K562 (cell line): ENCODE results near the gene IFITM2. TPM values are rescaled to one million over a fixed set of nuclear protein-coding genes. Genes with fewer than 3 reads are reported as not detected.

ENCODE experiments used
- ARID1B ChIP-seq: fragments of 450-650 bp; IDR thresholded peaks from 2 replicates; pipeline ENCODE4 v1.6.1; 2016; ENCODE audit warnings: antibody characterized with exemption, mild to moderate bottlenecking, inconsistent platforms
- BMI1 ChIP-seq: fragments of 150-350 bp; IDR thresholded peaks from 2 replicates; pipeline ENCODE4 v1.6.1; 2014; ENCODE audit warnings: low read length
- JUNB ChIP-seq: fragments of 450-650 bp; formaldehyde crosslinking; conservative IDR thresholded peaks from 2 replicates; pipeline ENCODE4 v1.4.0; 2020; ENCODE audit warnings: mild to moderate bottlenecking
- NR2C1 ChIP-seq, 2 experiments: fragments of 450-650 bp; IDR thresholded peaks; 2 replicates each; pipeline ENCODE4 v1.6.1; 2017; ENCODE audit warnings: mild to moderate bottlenecking in 2 of 2, antibody characterized with exemption in 1 of 2, inconsistent platforms in 1 of 2, missing compliant biosample characterization in 1 of 2, missing genetic modification characterization in 1 of 2
- ZBTB7A ChIP-seq: IDR thresholded peaks from 2 replicates; pipeline ENCODE4 v1.6.1; 2011; ENCODE audit warnings: low read depth, mild to moderate bottlenecking, low read length, moderate library complexity, borderline replicate concordance; ENCODE audit not compliant: control insufficient read depth
- ZNF165 ChIP-seq: fragments of 250-450 bp; sonication (Bioruptor Pico); IDR thresholded peaks from 2 replicates; pipeline ENCODE4 v1.4.0; 2020; ENCODE audit warnings: borderline replicate concordance
- ZNF695 ChIP-seq: fragments of 450-650 bp; formaldehyde crosslinking; IDR thresholded peaks from 2 replicates; pipeline ENCODE4 v1.4.0; 2020; ENCODE audit warnings: mild to moderate bottlenecking, moderate library complexity
- polyA plus RNA-seq, 8 experiments: library from polyadenylated mRNA; depleted of rRNA in 4 of 8; stranded (reverse) in 5 of 8; unstranded in 3 of 8; fragments of >200 nt; fragmentation: Nextera tagmentation in 2 of 8; fragmentation: Illumina TruSeq in 1 of 8; extraction: Ambion mirVana in 2 of 8; extraction: Trizol in 1 of 8; gene quantifications; 2 replicates each; pipeline versions ENCODE4 v1.2.1 to v1.2.3, GENCODE V29; 2011 to 2014; ENCODE audit warnings: inconsistent platforms in 1 of 8, missing spikeins in 1 of 8
- total RNA-seq, 7 experiments: library from RNA; depleted of rRNA in 6 of 7; stranded (reverse); fragments of >200 nt in 6 of 7; fragmentation: Illumina TruSeq in 2 of 7; extraction: Trizol in 2 of 7; gene quantifications; 2 replicates each; pipeline versions ENCODE4 v1.2.1 to v1.2.3, GENCODE V29; 2011 to 2021; ENCODE audit warnings: low replicate concordance in 1 of 7
- TF ChIP-seq, protein P1 (sequence below): sonication (generic); formaldehyde crosslinking; IDR thresholded peaks from 2 replicates; pipeline ENCODE4 v1.8.1; 2023; ENCODE audit warnings: missing genetic modification reagents, mild to moderate bottlenecking, borderline replicate concordance
- TF ChIP-seq, protein P2 (sequence below): fragments of 450-650 bp; formaldehyde crosslinking; IDR thresholded peaks from 2 replicates; pipeline ENCODE4 v1.4.0; 2022; ENCODE audit warnings: mild to moderate bottlenecking, moderate library complexity
- TF ChIP-seq, protein P3 (sequence below), 2 experiments: fragments of 450-650 bp; IDR thresholded peaks; 2 replicates each; pipeline ENCODE4 v1.6.1; 2016; ENCODE audit warnings: mild to moderate bottlenecking in 2 of 2, borderline replicate concordance in 1 of 2, low read depth in 1 of 2, moderate library complexity in 1 of 2

Gene IFITM2
- total and polyA plus RNA-seq, 9 of the 15 experiments (the other 6 are each of a cell fraction or from before 2014, with no cell fraction given) = 52.8 to 4,872 (median 356) TPM

DNA sequence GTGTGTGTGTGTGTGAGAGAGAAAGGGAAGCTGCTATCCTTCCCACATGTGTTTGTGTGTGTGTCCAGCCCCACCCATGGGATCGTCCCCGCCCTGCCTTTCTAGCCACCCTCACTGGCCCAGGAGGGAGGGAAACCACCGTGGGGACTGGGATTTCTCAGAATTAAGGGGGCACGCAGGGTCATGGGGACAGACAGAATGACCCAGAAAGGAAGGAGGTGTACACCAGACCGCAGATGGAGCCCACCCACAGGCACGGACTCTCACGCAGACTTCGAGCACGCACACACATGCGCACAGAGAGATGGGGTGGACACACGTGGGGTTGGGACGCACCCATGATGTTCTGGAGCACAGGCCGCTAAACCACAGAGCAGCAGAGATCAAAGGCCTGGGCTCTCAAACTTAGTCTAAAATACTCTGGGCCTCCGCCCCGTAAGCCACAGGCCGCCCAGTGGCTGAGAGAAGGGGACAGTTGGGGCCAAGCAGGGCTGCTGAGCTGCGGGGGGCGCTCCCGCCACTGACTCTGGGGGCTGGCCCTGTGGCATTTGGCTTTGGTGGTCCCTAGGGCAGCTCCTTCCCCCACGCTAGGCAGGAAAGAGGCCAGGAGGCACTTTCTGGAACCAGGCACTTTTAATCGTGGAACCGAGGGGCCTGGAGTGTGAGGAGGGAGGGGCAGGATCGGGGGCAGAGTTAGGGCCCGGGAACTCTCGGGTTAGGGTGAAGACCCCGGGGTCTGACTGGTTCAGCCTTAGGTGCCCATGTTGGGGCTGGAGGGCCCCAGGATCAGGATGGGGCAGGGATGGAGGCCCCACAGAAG is 9.8 kb upstream of the IFITM2 start (continued):
- TF ChIP-seq, protein P1, sequence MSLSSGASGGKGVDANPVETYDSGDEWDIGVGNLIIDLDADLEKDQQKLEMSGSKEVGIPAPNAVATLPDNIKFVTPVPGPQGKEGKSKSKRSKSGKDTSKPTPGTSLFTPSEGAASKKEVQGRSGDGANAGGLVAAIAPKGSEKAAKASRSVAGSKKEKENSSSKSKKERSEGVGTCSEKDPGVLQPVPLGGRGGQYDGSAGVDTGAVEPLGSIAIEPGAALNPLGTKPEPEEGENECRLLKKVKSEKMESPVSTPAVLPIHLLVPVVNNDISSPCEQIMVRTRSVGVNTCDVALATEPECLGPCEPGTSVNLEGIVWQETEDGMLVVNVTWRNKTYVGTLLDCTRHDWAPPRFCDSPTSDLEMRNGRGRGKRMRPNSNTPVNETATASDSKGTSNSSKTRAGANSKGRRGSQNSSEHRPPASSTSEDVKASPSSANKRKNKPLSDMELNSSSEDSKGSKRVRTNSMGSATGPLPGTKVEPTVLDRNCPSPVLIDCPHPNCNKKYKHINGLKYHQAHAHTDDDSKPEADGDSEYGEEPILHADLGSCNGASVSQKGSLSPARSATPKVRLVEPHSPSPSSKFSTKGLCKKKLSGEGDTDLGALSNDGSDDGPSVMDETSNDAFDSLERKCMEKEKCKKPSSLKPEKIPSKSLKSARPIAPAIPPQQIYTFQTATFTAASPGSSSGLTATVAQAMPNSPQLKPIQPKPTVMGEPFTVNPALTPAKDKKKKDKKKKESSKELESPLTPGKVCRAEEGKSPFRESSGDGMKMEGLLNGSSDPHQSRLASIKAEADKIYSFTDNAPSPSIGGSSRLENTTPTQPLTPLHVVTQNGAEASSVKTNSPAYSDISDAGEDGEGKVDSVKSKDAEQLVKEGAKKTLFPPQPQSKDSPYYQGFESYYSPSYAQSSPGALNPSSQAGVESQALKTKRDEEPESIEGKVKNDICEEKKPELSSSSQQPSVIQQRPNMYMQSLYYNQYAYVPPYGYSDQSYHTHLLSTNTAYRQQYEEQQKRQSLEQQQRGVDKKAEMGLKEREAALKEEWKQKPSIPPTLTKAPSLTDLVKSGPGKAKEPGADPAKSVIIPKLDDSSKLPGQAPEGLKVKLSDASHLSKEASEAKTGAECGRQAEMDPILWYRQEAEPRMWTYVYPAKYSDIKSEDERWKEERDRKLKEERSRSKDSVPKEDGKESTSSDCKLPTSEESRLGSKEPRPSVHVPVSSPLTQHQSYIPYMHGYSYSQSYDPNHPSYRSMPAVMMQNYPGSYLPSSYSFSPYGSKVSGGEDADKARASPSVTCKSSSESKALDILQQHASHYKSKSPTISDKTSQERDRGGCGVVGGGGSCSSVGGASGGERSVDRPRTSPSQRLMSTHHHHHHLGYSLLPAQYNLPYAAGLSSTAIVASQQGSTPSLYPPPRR (CRISPR knock-in tag) = 0 out of 2 replicates have a peak, but pooled peaks have one; percentile 67
- TF ChIP-seq ZBTB7A (0 out of 2 replicates have a peak, but pooled peaks have one; percentile 4), NR2C1 (IDR thresholded peaks at IDR 0.05) (no peak), NR2C1 (tag; IDR thresholded peaks at IDR 0.05) (no peak), ZNF695 (no peak), ZNF165 (no peak), JUNB (no peak), ARID1B (0 out of 2 replicates have a peak, but pooled peaks have one; percentile 8), BMI1 (no peak)
- TF ChIP-seq, protein P2, sequence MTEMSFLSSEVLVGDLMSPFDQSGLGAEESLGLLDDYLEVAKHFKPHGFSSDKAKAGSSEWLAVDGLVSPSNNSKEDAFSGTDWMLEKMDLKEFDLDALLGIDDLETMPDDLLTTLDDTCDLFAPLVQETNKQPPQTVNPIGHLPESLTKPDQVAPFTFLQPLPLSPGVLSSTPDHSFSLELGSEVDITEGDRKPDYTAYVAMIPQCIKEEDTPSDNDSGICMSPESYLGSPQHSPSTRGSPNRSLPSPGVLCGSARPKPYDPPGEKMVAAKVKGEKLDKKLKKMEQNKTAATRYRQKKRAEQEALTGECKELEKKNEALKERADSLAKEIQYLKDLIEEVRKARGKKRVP (CRISPR knock-in tag) = 0 out of 2 replicates have a peak, but pooled peaks have one; percentile 29
- TF ChIP-seq, protein P3, sequence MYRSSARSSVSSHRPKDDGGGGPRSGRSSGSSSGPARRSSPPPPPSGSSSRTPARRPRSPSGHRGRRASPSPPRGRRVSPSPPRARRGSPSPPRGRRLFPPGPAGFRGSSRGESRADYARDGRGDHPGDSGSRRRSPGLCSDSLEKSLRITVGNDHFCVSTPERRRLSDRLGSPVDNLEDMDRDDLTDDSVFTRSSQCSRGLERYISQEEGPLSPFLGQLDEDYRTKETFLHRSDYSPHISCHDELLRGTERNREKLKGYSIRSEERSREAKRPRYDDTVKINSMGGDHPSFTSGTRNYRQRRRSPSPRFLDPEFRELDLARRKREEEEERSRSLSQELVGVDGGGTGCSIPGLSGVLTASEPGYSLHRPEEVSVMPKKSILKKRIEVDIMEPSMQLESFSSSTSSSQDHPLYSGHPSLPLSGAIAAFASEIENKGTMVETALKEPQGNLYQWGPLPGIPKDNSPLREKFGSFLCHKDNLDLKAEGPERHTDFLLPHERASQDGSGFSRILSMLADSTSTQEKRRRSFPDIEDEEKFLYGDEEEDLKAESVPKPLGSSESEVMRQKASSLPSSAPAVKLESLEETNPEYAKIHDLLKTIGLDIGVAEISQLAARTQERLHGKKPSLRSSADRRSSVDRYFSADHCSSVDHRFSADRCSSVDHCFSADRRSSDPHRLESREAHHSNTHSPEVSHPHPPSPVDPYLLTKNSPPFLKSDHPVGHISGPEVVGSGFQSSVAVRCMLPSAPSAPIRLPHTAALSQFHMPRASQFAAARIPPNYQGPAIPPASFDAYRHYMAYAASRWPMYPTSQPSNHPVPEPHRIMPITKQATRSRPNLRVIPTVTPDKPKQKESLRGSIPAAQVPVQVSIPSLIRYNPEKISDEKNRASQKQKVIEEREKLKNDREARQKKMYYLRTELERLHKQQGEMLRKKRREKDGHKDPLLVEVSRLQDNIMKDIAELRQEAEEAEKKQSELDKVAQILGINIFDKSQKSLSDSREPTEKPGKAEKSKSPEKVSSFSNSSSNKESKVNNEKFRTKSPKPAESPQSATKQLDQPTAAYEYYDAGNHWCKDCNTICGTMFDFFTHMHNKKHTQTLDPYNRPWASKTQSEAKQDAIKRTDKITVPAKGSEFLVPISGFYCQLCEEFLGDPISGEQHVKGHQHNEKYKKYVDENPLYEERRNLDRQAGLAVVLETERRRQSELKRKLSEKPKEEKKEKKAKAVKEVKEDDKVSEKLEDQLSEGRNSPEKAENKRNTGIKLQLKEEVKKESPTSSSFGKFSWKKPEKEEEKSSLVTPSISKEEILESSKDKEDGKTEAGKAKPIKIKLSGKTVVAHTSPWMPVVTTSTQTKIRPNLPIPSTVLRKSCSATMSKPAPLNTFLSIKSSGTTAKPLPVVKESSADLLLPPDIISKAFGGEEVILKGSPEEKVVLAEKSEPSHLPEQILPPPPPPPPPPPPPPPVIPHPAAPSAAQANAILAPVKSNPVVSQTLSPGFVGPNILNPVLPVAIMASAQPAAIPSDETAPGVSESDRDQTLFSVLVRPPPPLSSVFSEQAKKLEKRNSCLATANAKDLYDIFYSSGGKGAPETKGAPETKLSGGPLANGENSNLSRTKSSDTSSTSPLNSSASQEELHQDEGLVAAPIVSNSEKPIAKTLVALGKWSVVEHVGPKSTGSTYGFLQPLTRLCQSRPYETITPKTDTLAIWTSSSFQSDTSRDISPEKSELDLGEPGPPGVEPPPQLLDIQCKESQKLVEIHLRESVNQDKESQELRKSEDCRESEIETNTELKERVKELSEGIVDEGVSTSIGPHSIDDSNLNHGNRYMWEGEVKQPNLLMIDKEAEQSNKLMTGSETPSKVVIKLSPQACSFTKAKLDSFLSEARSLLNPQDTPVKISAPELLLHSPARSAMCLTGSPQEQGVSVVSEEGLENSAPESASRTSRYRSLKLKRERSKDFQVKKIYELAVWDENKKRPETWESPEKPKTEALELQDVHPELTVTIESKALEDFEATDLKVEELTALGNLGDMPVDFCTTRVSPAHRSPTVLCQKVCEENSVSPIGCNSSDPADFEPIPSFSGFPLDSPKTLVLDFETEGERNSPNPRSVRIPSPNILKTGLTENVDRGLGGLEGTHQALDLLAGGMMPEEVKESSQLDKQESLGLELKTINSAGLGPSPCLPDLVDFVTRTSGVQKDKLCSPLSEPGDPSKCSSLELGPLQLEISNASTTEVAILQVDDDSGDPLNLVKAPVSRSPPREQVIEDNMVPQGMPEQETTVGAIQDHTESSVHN (IDR thresholded peaks at IDR 0.05; ENCODE audit: borderline replicate concordance in 1 of 2, low read depth in 1 of 2) = no peak
